Endothelial cell of umbilical vein (primary cell): Measurements from ENCODE around the gene LRRC8B. TPM values are rescaled to one million over a fixed set of nuclear protein-coding genes. Genes with fewer than 3 reads are reported as not detected.

ENCODE experiments used
- BruUV-seq: library from RNA; stranded (reverse); fragments of 400-500 nt; replicated peaks from 2 replicates; lab custom pipeline; 2021; lab: Mats Ljungman, UMichigan
- CTCF ChIA-PET: fragments of 300-600, 350-600 bp; sonication (Branson Sonifier 250); formaldehyde crosslinking; loops from one replicate; lab custom pipeline; 2021; ENCODE audit warnings: antibody characterized with exemption, inconsistent platforms; lab: Charles Lee
- POLR2A ChIA-PET: fragments of 300-600, 350-600 bp; sonication (Branson Sonifier 250); formaldehyde crosslinking; loops from one replicate; lab custom pipeline; 2021; ENCODE audit warnings: antibody characterized with exemption, inconsistent platforms; lab: Charles Lee
- DNase-seq: peaks from one replicate; pipeline ENCODE4 v3.0.0-alpha.2; 2011; ENCODE audit warnings: low read depth, low spot score
- FAIRE-seq: peaks from 2 replicates; lab custom pipeline; 2011; peaks lifted over from hg19 to GRCh38; lab: Jason Lieb, UNC
- H2AFZ ChIP-seq: 2 replicates; pipeline ENCODE4 v1.6.0; 2012; ENCODE audit warnings: low read depth, low read length, control low read depth, inconsistent platforms
- H3K27ac ChIP-seq: 2 replicates; pipeline ENCODE4 v1.5.1; 2011; ENCODE audit warnings: low read depth, mild to moderate bottlenecking, control low read depth, low read length, moderate library complexity; ENCODE audit not compliant: insufficient read depth
- H3K27me3 ChIP-seq, 2 experiments: 2 replicates each; pipeline versions ENCODE4 v1.6.0 to v1.6.1; 2011; ENCODE audit warnings: low read length in 2 of 2, mixed read lengths in 1 of 2; ENCODE audit not compliant: control insufficient read depth in 2 of 2, insufficient read depth in 2 of 2
- H3K36me3 ChIP-seq, 2 experiments: 2 replicates in 1 of 2; 3 replicates in 1 of 2; pipeline ENCODE4 v1.5.1; 2011; ENCODE audit warnings: low read length in 2 of 2, mild to moderate bottlenecking in 1 of 2, moderate library complexity in 1 of 2; ENCODE audit not compliant: control insufficient read depth in 2 of 2, insufficient read depth in 2 of 2; ENCODE audit errors: extremely low read depth in 1 of 2
- H3K4me1 ChIP-seq: 3 replicates; pipeline ENCODE4 v1.5.1; 2011; ENCODE audit warnings: mild to moderate bottlenecking, low read length; ENCODE audit not compliant: control insufficient read depth, insufficient read depth; ENCODE audit errors: extremely low read depth
- H3K4me2 ChIP-seq: 2 replicates; pipeline ENCODE4 v1.6.1; 2011; ENCODE audit warnings: low read length, control low read depth, mixed read lengths; ENCODE audit not compliant: insufficient read depth
- H3K4me3 ChIP-seq, 3 experiments: fragments of 200-600 bp in 1 of 3; sonication (generic), shearing (Covaris generic) in 1 of 3; replicated peaks in 1 of 3; 2 replicates each; pipeline ENCODE4 v1.5.1; 2011 to 2016; ENCODE audit warnings: control low read depth in 3 of 3, low read length in 3 of 3, mild to moderate bottlenecking in 2 of 3, inconsistent platforms in 1 of 3, low read depth in 1 of 3, moderate library complexity in 1 of 3; ENCODE audit not compliant: insufficient read depth in 1 of 3
- H3K79me2 ChIP-seq: 2 replicates; pipeline ENCODE4 v1.6.0; 2012; ENCODE audit warnings: low read length, inconsistent platforms; ENCODE audit not compliant: control insufficient read depth, insufficient read depth
- H3K9ac ChIP-seq: replicated peaks from 2 replicates; pipeline ENCODE3; 2011; ENCODE audit warnings: low read length, control low read depth; ENCODE audit not compliant: insufficient read depth; ENCODE audit errors: extremely low read depth
- H3K9me1 ChIP-seq: replicated peaks from 3 replicates; pipeline ENCODE4 v1.6.0; 2011; ENCODE audit warnings: mild to moderate bottlenecking, low read length; ENCODE audit not compliant: control insufficient read depth, insufficient read depth; ENCODE audit errors: extremely low read depth
- H3K9me3 ChIP-seq: replicated peaks from 2 replicates; pipeline ENCODE4 v1.5.1; 2012; ENCODE audit warnings: low read length, inconsistent platforms; ENCODE audit not compliant: control insufficient read depth, insufficient read depth
- H4K20me1 ChIP-seq: replicated peaks from 2 replicates; pipeline ENCODE3; 2011; ENCODE audit warnings: mild to moderate bottlenecking, low read length; ENCODE audit not compliant: control insufficient read depth, insufficient read depth; ENCODE audit errors: extremely low read depth
- EZH2 ChIP-seq: IDR thresholded peaks from 2 replicates; pipeline ENCODE4 v1.6.1; 2012; ENCODE audit warnings: borderline replicate concordance, low read depth, mild to moderate bottlenecking, moderate library complexity, low read length, inconsistent platforms; ENCODE audit not compliant: severe bottlenecking
- FOS ChIP-seq: IDR thresholded peaks from 2 replicates; pipeline ENCODE4 v1.6.1; 2011; ENCODE audit warnings: mild to moderate bottlenecking, low read length, moderate library complexity, borderline replicate concordance; ENCODE audit not compliant: insufficient read depth
- GATA2 ChIP-seq: IDR thresholded peaks from 2 replicates; pipeline ENCODE4 v1.7.0; 2011; ENCODE audit warnings: low read depth, mild to moderate bottlenecking, moderate library complexity, mixed read lengths, low read length; ENCODE audit not compliant: insufficient read length, insufficient read depth
- JUN ChIP-seq: IDR thresholded peaks from 2 replicates; pipeline ENCODE4 v1.6.1; 2011; ENCODE audit warnings: borderline replicate concordance, low read depth; ENCODE audit not compliant: insufficient read length, insufficient read depth
- MYC ChIP-seq: IDR thresholded peaks from one replicate; pipeline ENCODE4 v1.6.1; 2011; ENCODE audit warnings: mild to moderate bottlenecking, low read depth, low read length
- POLR2A ChIP-seq: IDR thresholded peaks from 2 replicates; pipeline ENCODE4 v1.6.1; 2012; ENCODE audit warnings: low read depth, mild to moderate bottlenecking, control low read depth, low read length
- POLR2AphosphoS5 ChIP-seq: IDR thresholded peaks from 2 replicates; pipeline ENCODE4 v1.6.1; 2012; ENCODE audit warnings: low read depth, mild to moderate bottlenecking, control low read depth, low read length, moderate library complexity; ENCODE audit not compliant: insufficient read depth
- dilution Hi-C: fragments of 300-500 bp; cut with MboI; formaldehyde crosslinking; loops from one replicate; pipeline ENCODE4 v1.15.0; 2019; ENCODE audit warnings: low sequenced_read_pairs; ENCODE audit not compliant: extremely low pct_ligation_motif_present
- intact Hi-C: fragments of 100-400 bp; cut with micrococcal nuclease; formaldehyde crosslinking; loops from one replicate; pipeline ENCODE4 v1.10.0; 2022
- polyA plus RNA-seq, 4 experiments: library from polyadenylated mRNA; depleted of rRNA in 3 of 4; stranded (reverse) in 3 of 4; unstranded in 1 of 4; fragments of >200 nt; gene quantifications; 2 replicates each; pipeline versions ENCODE4 v1.2.1 to v1.2.3, GENCODE V29; 2011 to 2012; ENCODE audit warnings: missing spikeins in 1 of 4
- total RNA-seq: library from RNA; stranded (reverse); gene quantifications from 2 replicates; pipeline ENCODE4 v1.2.3, GENCODE V29; 2021
- TF ChIP-seq, protein P1 (sequence below), 2 donors: IDR thresholded peaks; 1 replicate in 1 of 2; 2 replicates in 1 of 2; pipeline ENCODE4 v1.5.1; 2011; ENCODE audit warnings: low read length in 2 of 2, mild to moderate bottlenecking in 2 of 2, moderate library complexity in 2 of 2, control low read depth in 1 of 2, inconsistent platforms in 1 of 2, low read depth in 1 of 2; ENCODE audit not compliant: insufficient read depth in 1 of 2; ENCODE audit errors: extremely low read depth in 1 of 2
- TF ChIP-seq, protein P2 (sequence below): IDR thresholded peaks from 2 replicates; pipeline ENCODE4 v1.6.1; 2011; ENCODE audit not compliant: insufficient read depth, insufficient read length

Gene LRRC8B
- total and polyA plus RNA-seq, 2 donors (not counting 3 experiments of a cell fraction or from before 2014, with no cell fraction given): 15.2 to 15.8 TPM

DNA sequence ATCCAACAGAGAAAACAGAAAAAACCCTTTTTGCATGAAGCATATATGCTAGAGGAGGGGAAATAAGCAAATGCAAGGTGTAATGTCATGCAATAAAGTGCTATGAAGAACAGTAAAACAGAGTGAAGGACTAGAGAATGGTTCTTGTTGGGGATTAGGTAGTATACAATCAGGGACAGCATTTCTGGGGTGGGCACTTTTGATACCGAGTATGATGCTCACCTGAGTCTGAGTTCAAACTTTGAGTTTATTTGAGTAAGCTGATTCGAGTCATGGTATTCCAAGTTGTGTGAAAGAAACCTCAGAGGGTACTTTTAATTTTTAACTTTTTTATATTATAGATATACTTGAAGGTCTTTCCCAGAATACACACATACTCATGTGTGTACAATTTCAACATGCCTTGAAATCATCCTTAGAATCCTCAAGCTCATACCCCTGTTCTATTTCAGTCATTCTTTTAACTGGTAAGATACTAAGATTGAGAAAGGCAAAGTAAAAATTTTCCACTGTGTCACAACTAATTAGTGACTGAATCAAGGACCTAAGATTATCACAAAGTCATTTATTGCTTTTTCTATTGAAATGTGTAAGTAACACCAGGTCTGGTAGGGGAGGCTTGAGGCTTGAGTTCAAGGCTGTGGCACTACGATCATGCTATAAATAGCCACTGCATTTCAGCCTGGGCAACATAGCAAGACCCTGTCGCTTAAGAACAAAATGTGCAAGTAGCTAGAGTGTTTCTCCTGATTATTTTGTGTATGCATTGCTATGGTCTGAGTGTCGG, 12.1 kb downstream of the LRRC8B start:
- ChIA-PET CTCF (no interaction called here), POLR2A (no interaction called here)
- no TSS peak for BruUV-seq
- H3K27ac ChIP-seq: no peak overlapping the region
- no peaks in the 10 kb centered on the region for H4K20me1 ChIP-seq
- peaks cover 31% of the 10 kb centered on the region for H3K4me1 ChIP-seq
- H3K36me3 ChIP-seq: no peaks in the 10 kb centered on the region
- H3K9ac ChIP-seq: no peak overlapping the region
- H3K27me3 ChIP-seq: no peaks in the 10 kb centered on the region
- H3K9me3 ChIP-seq: no peaks in the 10 kb centered on the region
- H3K9me1 ChIP-seq: no peaks in the 10 kb centered on the region
- no peak overlapping the region for H3K4me3 ChIP-seq
- no peak for DNase-seq
- dilution Hi-C loops: no loop called here
- intact Hi-C loops: no loop called here
- H3K79me2 ChIP-seq: peaks cover 12% of the 10 kb centered on the region
- no peak overlapping the region for H2AFZ ChIP-seq
- no peak overlapping the region for H3K4me2 ChIP-seq
- no peak for FAIRE-seq
- TF ChIP-seq, protein P1, sequence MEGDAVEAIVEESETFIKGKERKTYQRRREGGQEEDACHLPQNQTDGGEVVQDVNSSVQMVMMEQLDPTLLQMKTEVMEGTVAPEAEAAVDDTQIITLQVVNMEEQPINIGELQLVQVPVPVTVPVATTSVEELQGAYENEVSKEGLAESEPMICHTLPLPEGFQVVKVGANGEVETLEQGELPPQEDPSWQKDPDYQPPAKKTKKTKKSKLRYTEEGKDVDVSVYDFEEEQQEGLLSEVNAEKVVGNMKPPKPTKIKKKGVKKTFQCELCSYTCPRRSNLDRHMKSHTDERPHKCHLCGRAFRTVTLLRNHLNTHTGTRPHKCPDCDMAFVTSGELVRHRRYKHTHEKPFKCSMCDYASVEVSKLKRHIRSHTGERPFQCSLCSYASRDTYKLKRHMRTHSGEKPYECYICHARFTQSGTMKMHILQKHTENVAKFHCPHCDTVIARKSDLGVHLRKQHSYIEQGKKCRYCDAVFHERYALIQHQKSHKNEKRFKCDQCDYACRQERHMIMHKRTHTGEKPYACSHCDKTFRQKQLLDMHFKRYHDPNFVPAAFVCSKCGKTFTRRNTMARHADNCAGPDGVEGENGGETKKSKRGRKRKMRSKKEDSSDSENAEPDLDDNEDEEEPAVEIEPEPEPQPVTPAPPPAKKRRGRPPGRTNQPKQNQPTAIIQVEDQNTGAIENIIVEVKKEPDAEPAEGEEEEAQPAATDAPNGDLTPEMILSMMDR (IDR thresholded peaks at IDR 0.05; ENCODE audit: extremely low read depth in 1 of 2, insufficient read depth in 1 of 2, low read depth in 1 of 2, low read length in 2 of 2): no peak
- TF ChIP-seq POLR2AphosphoS5 (no peak), POLR2A (no peak), GATA2 (no peak), EZH2 (no peak), FOS (no peak), JUN (no peak), MYC (no peak)
- TF ChIP-seq, protein P2, sequence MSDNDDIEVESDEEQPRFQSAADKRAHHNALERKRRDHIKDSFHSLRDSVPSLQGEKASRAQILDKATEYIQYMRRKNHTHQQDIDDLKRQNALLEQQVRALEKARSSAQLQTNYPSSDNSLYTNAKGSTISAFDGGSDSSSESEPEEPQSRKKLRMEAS: no peak
